Measurements from ENCODE around the gene MACROD2.

DNA sequence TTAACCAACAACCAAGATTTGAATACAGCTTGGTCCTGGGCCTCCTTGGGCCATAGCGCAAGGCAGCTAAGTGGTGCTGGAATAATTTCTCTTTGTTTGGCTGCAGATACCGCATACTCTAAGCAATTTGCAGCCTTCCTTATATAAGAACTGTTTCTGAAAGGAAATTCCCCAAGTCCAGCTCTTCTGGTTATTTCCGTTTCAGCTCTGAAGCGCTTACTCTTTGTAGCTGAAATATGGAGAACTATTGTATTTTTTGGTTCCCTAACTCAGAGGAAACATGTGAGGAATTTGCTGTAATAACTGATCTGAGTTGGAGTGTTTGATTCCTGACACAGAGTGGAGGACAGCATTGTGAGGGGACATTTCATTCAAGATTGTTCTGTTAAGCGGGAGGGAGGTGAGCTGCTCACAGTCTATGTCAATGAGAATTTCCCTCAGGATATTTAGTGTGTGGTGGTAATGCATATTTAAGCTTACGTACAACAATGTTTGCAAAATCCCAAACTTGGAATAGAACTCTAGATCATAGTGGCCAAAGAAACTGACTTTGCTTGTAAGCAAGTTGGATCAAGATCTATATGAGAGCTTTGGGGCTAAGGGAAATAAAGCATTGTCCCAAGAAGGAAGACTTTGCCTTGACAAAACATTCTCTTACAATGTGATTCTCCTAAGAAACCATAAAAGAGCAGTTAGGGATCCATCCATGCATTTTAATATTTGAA, 918.7 kb downstream of the MACROD2 start:
- TF ChIP-seq, protein P1, sequence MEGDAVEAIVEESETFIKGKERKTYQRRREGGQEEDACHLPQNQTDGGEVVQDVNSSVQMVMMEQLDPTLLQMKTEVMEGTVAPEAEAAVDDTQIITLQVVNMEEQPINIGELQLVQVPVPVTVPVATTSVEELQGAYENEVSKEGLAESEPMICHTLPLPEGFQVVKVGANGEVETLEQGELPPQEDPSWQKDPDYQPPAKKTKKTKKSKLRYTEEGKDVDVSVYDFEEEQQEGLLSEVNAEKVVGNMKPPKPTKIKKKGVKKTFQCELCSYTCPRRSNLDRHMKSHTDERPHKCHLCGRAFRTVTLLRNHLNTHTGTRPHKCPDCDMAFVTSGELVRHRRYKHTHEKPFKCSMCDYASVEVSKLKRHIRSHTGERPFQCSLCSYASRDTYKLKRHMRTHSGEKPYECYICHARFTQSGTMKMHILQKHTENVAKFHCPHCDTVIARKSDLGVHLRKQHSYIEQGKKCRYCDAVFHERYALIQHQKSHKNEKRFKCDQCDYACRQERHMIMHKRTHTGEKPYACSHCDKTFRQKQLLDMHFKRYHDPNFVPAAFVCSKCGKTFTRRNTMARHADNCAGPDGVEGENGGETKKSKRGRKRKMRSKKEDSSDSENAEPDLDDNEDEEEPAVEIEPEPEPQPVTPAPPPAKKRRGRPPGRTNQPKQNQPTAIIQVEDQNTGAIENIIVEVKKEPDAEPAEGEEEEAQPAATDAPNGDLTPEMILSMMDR (conservative IDR thresholded peaks at IDR 0.05), result no peak
- no peak for TF ChIP-seq ZFX (IDR thresholded peaks at IDR 0.05)
